IMR-90 (cell line): ENCODE data around the gene FBXL7. TPM values are rescaled to one million over a fixed set of nuclear protein-coding genes. Genes with fewer than 3 reads are reported as not detected.

Source experiments
- ATAC-seq: fragments of 200-7000 bp; cut with Tn5 transposase; 2 replicates; pipeline ENCODE4 v1.9.1; 2020; ENCODE audit warnings: low read depth, mild to moderate bottlenecking, moderate library complexity
- BruUV-seq: library from RNA; stranded (reverse); fragments of 400-500 nt; replicated peaks from 2 replicates; lab custom pipeline; 2021; lab: Mats Ljungman, UMichigan
- CTCF ChIA-PET: fragments of 300-600 bp; formaldehyde crosslinking; extraction: SDS; loops from one replicate; lab custom pipeline; 2021; ENCODE audit warnings: antibody characterized with exemption; lab: Yijun Ruan, JAX
- POLR2A ChIA-PET: fragments of 300-600 bp; sonication (Branson Sonifier 250); formaldehyde crosslinking; loops from one replicate; lab custom pipeline; 2022; ENCODE audit warnings: antibody characterized with exemption; ENCODE audit not compliant: unreplicated experiment; lab: Charles Lee
- DNase-seq: peaks from one replicate; pipeline ENCODE4 v3.0.0; 2013
- H2AFZ ChIP-seq: replicated peaks from 2 replicates; pipeline ENCODE3; 2013; ENCODE audit warnings: low read length, mild to moderate bottlenecking; ENCODE audit not compliant: poor library complexity
- H2AK5ac ChIP-seq: 2 replicates; pipeline ENCODE4 v1.6.1; 2013; ENCODE audit warnings: low read depth, low read length, inconsistent platforms
- H2AK9ac ChIP-seq: replicated peaks from 2 replicates; pipeline ENCODE3; 2013; ENCODE audit warnings: mild to moderate bottlenecking, low read depth, low read length, moderate library complexity; ENCODE audit not compliant: poor library complexity
- H2BK120ac ChIP-seq: 2 replicates; pipeline ENCODE4 v1.6.1; 2013; ENCODE audit warnings: low read depth, low read length, inconsistent platforms
- H2BK15ac ChIP-seq: 3 replicates; pipeline ENCODE4 v1.6.1; 2013; ENCODE audit warnings: low read depth, low read length, inconsistent platforms
- H2BK20ac ChIP-seq: 2 replicates; pipeline ENCODE4 v1.6.1; 2013; ENCODE audit warnings: low read depth, mild to moderate bottlenecking, inconsistent platforms, low read length, moderate library complexity
- H2BK5ac ChIP-seq: 2 replicates; pipeline ENCODE4 v1.6.1; 2013; ENCODE audit warnings: mild to moderate bottlenecking, low read depth, low read length, inconsistent platforms; ENCODE audit not compliant: poor library complexity, severe bottlenecking
- H3K14ac ChIP-seq: replicated peaks from 2 replicates; pipeline ENCODE4 v1.6.1; 2013; ENCODE audit warnings: low read depth, low read length, inconsistent platforms
- H3K18ac ChIP-seq: 2 replicates; pipeline ENCODE4 v1.6.1; 2013; ENCODE audit warnings: low read depth, low read length, control low read depth
- H3K23ac ChIP-seq: 2 replicates; pipeline ENCODE4 v1.6.1; 2013; ENCODE audit warnings: low read depth, low read length, inconsistent platforms
- H3K27ac ChIP-seq: 2 replicates; pipeline ENCODE4 v1.5.1; 2013; ENCODE audit warnings: mild to moderate bottlenecking, control low read depth, low read length; ENCODE audit not compliant: insufficient read depth
- H3K27me3 ChIP-seq: 2 replicates; pipeline ENCODE4 v1.6.1; 2013; ENCODE audit warnings: low read length; ENCODE audit not compliant: control insufficient read depth, insufficient read depth
- H3K36me3 ChIP-seq: 2 replicates; pipeline ENCODE4 v1.6.1; 2013; ENCODE audit warnings: low read length, mixed read lengths; ENCODE audit not compliant: control insufficient read depth, insufficient read depth
- H3K4ac ChIP-seq: 2 replicates; pipeline ENCODE4 v1.6.1; 2013; ENCODE audit warnings: low read depth, low read length, inconsistent platforms
- H3K4me1 ChIP-seq: 2 replicates; pipeline ENCODE4 v1.6.1; 2013; ENCODE audit warnings: low read length, mixed read lengths; ENCODE audit not compliant: control insufficient read depth, insufficient read depth
- H3K4me2 ChIP-seq: 2 replicates; pipeline ENCODE4 v1.6.1; 2013; ENCODE audit warnings: low read depth, mild to moderate bottlenecking, control low read depth, low read length, moderate library complexity
- H3K4me3 ChIP-seq: 2 replicates; pipeline ENCODE4 v1.5.1; 2013; ENCODE audit warnings: low read depth, mild to moderate bottlenecking, control low read depth, low read length, moderate library complexity; ENCODE audit not compliant: insufficient read depth
- H3K56ac ChIP-seq: 2 replicates; pipeline ENCODE4 v1.6.1; 2013; ENCODE audit warnings: low read length, inconsistent platforms; ENCODE audit not compliant: insufficient read depth; ENCODE audit errors: extremely low read depth
- H3K79me1 ChIP-seq, 2 experiments: 2 replicates each; pipeline ENCODE4 v1.6.1; 2013; ENCODE audit warnings: low read length in 2 of 2, inconsistent platforms in 1 of 2, low read depth in 1 of 2
- H3K9ac ChIP-seq: 2 replicates; pipeline ENCODE4 v1.6.1; 2013; ENCODE audit warnings: low read depth, low read length, control low read depth
- H3K9me1 ChIP-seq: 2 replicates; pipeline ENCODE4 v1.6.1; 2013; ENCODE audit warnings: low read length, inconsistent platforms; ENCODE audit not compliant: insufficient read depth
- H3K9me3 ChIP-seq: 2 replicates; pipeline ENCODE4 v1.6.1; 2013; ENCODE audit warnings: low read length; ENCODE audit not compliant: control insufficient read depth, insufficient read depth
- H4K20me1 ChIP-seq: 2 replicates; pipeline ENCODE4 v1.6.1; 2013; ENCODE audit warnings: low read length, inconsistent platforms; ENCODE audit not compliant: insufficient read depth
- H4K5ac ChIP-seq: 2 replicates; pipeline ENCODE4 v1.6.1; 2013; ENCODE audit warnings: mild to moderate bottlenecking, low read depth, low read length, control low read depth
- H4K8ac ChIP-seq, 2 experiments: 2 replicates each; pipeline ENCODE4 v1.6.1; 2013; ENCODE audit warnings: low read depth in 2 of 2, low read length in 2 of 2, control low read depth in 1 of 2, inconsistent platforms in 1 of 2
- H4K91ac ChIP-seq: 2 replicates; pipeline ENCODE4 v1.6.1; 2013; ENCODE audit warnings: low read depth, low read length, inconsistent platforms; ENCODE audit not compliant: insufficient read depth
- BHLHE40 ChIP-seq: fragments of 150-350 bp; IDR thresholded peaks from 2 replicates; pipeline ENCODE4 v1.6.1; 2016; ENCODE audit warnings: mild to moderate bottlenecking, low read depth, low read length
- CEBPB ChIP-seq: IDR thresholded peaks from 2 replicates; pipeline ENCODE4 v1.6.1; 2012; ENCODE audit warnings: low read depth, low read length, improper control_type of control experiment
- CHD1 ChIP-seq: IDR thresholded peaks from 2 replicates; pipeline ENCODE4 v1.6.1; 2012; ENCODE audit warnings: low read depth, low read length, improper control_type of control experiment
- MAFK ChIP-seq: IDR thresholded peaks from 2 replicates; pipeline ENCODE4 v1.6.1; 2012; ENCODE audit warnings: low read depth, low read length, improper control_type of control experiment
- MAZ ChIP-seq: IDR thresholded peaks from 2 replicates; pipeline ENCODE4 v1.6.1; 2012; ENCODE audit warnings: low read depth, mild to moderate bottlenecking, low read length, improper control_type of control experiment, moderate library complexity, borderline replicate concordance
- MXI1 ChIP-seq: IDR thresholded peaks from 2 replicates; pipeline ENCODE4 v1.6.1; 2012; ENCODE audit warnings: low read depth, mild to moderate bottlenecking, low read length, moderate library complexity, borderline replicate concordance
- NFE2L2 ChIP-seq: fragments of 150-350 bp; IDR thresholded peaks from 2 replicates; pipeline ENCODE4 v1.6.1; 2016; ENCODE audit warnings: low read depth, mild to moderate bottlenecking, low read length
- RAD21 ChIP-seq: IDR thresholded peaks from 2 replicates; pipeline ENCODE4 v1.6.1; 2012; ENCODE audit warnings: low read length, improper control_type of control experiment
- RCOR1 ChIP-seq: IDR thresholded peaks from 2 replicates; pipeline ENCODE4 v1.6.1; 2012; ENCODE audit warnings: mild to moderate bottlenecking, low read length, improper control_type of control experiment; ENCODE audit not compliant: insufficient replicate concordance
- RFX5 ChIP-seq: IDR thresholded peaks from 2 replicates; pipeline ENCODE4 v1.8.0; 2012; ENCODE audit warnings: low read depth, mild to moderate bottlenecking, low read length, moderate library complexity
- SMC3 ChIP-seq: fragments of 150-350 bp; IDR thresholded peaks from 2 replicates; pipeline ENCODE4 v1.6.1; 2016; ENCODE audit warnings: low read depth, mild to moderate bottlenecking, antibody characterized with exemption, low read length, moderate library complexity
- WGBS, 2 experiments: methylation state at CpG; one replicate each; pipeline versions ENCODE4 v1.1.5 to v1.1.7; 2013; ENCODE audit warnings: missing lambda C conversion rate in 2 of 2; ENCODE audit not compliant: insufficient read length in 1 of 2; ENCODE audit errors: extremely low coverage in 2 of 2; 5-methylcytosine and 5-hydroxymethylcytosine counted together
- dilution Hi-C: fragments of 300-500 bp; cut with HindIII; formaldehyde crosslinking; loops from one replicate; pipeline ENCODE4 v1.14.3; 2018; ENCODE audit warnings: low sequenced_read_pairs; ENCODE audit not compliant: unreplicated experiment
- in situ Hi-C: fragments of 300-500 bp; cut with MboI; formaldehyde crosslinking; loops from 3 replicates; pipeline ENCODE4 v1.14.3; 2019; ENCODE audit warnings: low sequenced_read_pairs, inconsistent platforms, mixed read lengths
- intact Hi-C: fragments of 100-400 bp; cut with micrococcal nuclease; formaldehyde crosslinking; loops from 2 replicates; pipeline ENCODE4 v1.10.0; 2022
- polyA plus RNA-seq, 3 experiments: library from polyadenylated mRNA; depleted of rRNA; stranded (reverse); fragments of >200 nt; gene quantifications; 2 replicates each; pipeline ENCODE4 v1.2.3, GENCODE V29; 2012; ENCODE audit warnings: low replicate concordance in 1 of 3
- total RNA-seq: library from RNA; depleted of rRNA; stranded (reverse); fragments of >200 nt; gene quantifications from 2 replicates; pipeline ENCODE4 v1.2.3, GENCODE V29; 2012
- TF ChIP-seq, protein P1 (sequence below): conservative IDR thresholded peaks from 2 replicates; pipeline ENCODE4 v1.5.1; 2012; ENCODE audit warnings: mild to moderate bottlenecking, low read depth, low read length, improper control_type of control experiment
- TF ChIP-seq, protein P2 (sequence below): fragments of 150-350 bp; IDR thresholded peaks from 2 replicates; pipeline ENCODE4 v1.6.1; 2017; ENCODE audit warnings: mild to moderate bottlenecking, antibody characterized with exemption, low read length, low read depth
- TF ChIP-seq, protein P3 (sequence below): fragments of 150-350 bp; IDR thresholded peaks from 2 replicates; pipeline ENCODE4 v1.6.1; 2016; ENCODE audit warnings: low read depth, mild to moderate bottlenecking, low read length, moderate library complexity, borderline replicate concordance

Gene FBXL7
- total and polyA plus RNA-seq, 2 of the 4 experiments (the other 2 are of a cell fraction), result 4.1 to 10.2 TPM

DNA sequence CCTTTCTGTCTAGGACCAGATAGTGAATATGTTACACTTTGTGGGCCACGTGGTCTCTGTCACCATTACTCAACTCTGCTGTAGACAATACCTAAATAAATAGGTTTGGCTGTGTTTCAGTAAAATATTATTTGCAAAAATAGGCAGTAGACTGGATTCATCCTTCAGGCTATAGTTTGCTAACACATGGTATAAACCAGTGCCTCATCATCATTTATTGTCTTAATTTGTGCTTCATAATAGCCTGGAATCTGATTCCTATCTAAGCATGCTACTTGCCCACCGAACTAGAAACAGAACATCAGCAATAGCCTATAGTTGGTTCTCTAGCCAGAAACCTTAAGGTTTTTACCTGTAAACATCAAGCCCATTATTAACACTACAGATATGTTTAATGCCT, 215.6 kb downstream of the FBXL7 start:
- DNase-seq, result no peak
- in situ Hi-C loops, result no loop called here
- WGBS, 2 experiments, result no CpG with 5 or more reads among the region's 2 CpGs

More for the DNA sequence above, 215.6 kb downstream of the FBXL7 start:
- Histone ChIP-seq H3K18ac (no peak overlapping the region), H3K9me1 (no peaks in the 10 kb centered on the region), H3K23ac (no peak overlapping the region), H3K27me3 (no peaks in the 10 kb centered on the region), H2BK15ac (no peak overlapping the region), H3K36me3 (no peaks in the 10 kb centered on the region), H2AFZ (no peak overlapping the region), H3K4me3 (no peak overlapping the region), H4K8ac (no peak overlapping the region), H2AK9ac (no peak overlapping the region), H3K14ac (no peak overlapping the region), H3K4me2 (no peak overlapping the region), H3K9ac (no peak overlapping the region), H4K91ac (no peak overlapping the region), H2BK20ac (no peak overlapping the region), H3K4me1 (peaks cover 4% of the 10 kb centered on the region), H2BK5ac (no peak overlapping the region), H3K79me1 (peaks cover 8 to 28% of the 10 kb centered on the region in 2 experiments; a peak in 3 of 4 replicates), H2BK120ac (no peak overlapping the region), H4K20me1 (no peaks in the 10 kb centered on the region; the same call in 1 of the 2 replicates), H2AK5ac (no peak overlapping the region), H3K9me3 (no peaks in the 10 kb centered on the region), H3K56ac (no peak overlapping the region), H3K27ac (no peak overlapping the region), H3K4ac (no peak overlapping the region), H4K5ac (no peak overlapping the region)
- intact Hi-C loops, result no loop called here
- ChIA-PET POLR2A (no interaction called here), CTCF (no interaction called here)
- no TSS peak for BruUV-seq
- no peak for ATAC-seq
- TF ChIP-seq RCOR1 (no peak), BHLHE40 (no peak), CEBPB (no peak), MAZ (no peak), CHD1 (no peak), MAFK (no peak), NFE2L2 (no peak), SMC3 (no peak), RFX5 (no peak), RAD21 (no peak), MXI1 (no peak)
- TF ChIP-seq, protein P1, sequence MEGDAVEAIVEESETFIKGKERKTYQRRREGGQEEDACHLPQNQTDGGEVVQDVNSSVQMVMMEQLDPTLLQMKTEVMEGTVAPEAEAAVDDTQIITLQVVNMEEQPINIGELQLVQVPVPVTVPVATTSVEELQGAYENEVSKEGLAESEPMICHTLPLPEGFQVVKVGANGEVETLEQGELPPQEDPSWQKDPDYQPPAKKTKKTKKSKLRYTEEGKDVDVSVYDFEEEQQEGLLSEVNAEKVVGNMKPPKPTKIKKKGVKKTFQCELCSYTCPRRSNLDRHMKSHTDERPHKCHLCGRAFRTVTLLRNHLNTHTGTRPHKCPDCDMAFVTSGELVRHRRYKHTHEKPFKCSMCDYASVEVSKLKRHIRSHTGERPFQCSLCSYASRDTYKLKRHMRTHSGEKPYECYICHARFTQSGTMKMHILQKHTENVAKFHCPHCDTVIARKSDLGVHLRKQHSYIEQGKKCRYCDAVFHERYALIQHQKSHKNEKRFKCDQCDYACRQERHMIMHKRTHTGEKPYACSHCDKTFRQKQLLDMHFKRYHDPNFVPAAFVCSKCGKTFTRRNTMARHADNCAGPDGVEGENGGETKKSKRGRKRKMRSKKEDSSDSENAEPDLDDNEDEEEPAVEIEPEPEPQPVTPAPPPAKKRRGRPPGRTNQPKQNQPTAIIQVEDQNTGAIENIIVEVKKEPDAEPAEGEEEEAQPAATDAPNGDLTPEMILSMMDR, result no peak
- TF ChIP-seq, protein P2, sequence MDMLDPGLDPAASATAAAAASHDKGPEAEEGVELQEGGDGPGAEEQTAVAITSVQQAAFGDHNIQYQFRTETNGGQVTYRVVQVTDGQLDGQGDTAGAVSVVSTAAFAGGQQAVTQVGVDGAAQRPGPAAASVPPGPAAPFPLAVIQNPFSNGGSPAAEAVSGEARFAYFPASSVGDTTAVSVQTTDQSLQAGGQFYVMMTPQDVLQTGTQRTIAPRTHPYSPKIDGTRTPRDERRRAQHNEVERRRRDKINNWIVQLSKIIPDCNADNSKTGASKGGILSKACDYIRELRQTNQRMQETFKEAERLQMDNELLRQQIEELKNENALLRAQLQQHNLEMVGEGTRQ, result no peak
- TF ChIP-seq, protein P3, sequence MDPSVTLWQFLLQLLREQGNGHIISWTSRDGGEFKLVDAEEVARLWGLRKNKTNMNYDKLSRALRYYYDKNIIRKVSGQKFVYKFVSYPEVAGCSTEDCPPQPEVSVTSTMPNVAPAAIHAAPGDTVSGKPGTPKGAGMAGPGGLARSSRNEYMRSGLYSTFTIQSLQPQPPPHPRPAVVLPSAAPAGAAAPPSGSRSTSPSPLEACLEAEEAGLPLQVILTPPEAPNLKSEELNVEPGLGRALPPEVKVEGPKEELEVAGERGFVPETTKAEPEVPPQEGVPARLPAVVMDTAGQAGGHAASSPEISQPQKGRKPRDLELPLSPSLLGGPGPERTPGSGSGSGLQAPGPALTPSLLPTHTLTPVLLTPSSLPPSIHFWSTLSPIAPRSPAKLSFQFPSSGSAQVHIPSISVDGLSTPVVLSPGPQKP, result no peak
- dilution Hi-C loops, result no loop called here
